GM13976 (cell line): ENCODE data around the gene ZNF497.

Source experiments
- DNase-seq: peaks from one replicate; pipeline ENCODE4 v3.0.0; 2012; ENCODE audit warnings: low spot score
- CTCF ChIP-seq: IDR thresholded peaks from 2 replicates; pipeline ENCODE4 v1.5.1; 2012; ENCODE audit warnings: borderline replicate concordance, mild to moderate bottlenecking; ENCODE audit not compliant: insufficient read depth; ENCODE audit errors: extremely low read depth, missing control alignments, control extremely low read depth
- in situ Hi-C: fragments of 300-500 bp; cut with MboI; formaldehyde crosslinking; loops from one replicate; pipeline ENCODE4 v1.12.0; 2022; ENCODE audit warnings: low sequenced_read_pairs, mixed read lengths, inconsistent platforms; ENCODE audit not compliant: unreplicated experiment

Gene ZNF497

DNA sequence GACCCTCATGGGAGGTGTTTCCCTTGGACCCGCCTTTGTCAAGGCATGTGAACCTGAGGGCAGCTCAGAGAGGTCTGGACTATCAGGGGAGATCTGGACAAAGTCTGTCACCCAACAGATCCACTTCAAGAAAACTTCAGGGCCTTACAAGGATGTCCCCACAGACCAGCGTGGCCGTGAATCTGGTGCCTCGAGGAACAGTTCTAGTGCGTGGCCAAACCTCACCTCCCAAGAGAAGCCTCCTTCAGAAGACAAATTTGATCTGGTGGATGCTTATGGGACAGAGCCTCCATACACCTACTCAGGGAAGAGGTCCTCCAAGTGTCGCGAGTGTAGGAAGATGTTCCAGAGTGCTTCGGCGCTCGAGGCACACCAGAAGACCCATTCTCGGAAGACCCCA lies 24.2 kb downstream of the ZNF497 start:
- no peak for TF ChIP-seq CTCF
- no peak for DNase-seq
- in situ Hi-C loops: no loop called here

GRCh38 chr19:58336820-58337219 lies 25.7 kb downstream of the ZNF497 start:
- no peak for TF ChIP-seq CTCF
- no peak for DNase-seq
- in situ Hi-C loops: no loop called here

DNA sequence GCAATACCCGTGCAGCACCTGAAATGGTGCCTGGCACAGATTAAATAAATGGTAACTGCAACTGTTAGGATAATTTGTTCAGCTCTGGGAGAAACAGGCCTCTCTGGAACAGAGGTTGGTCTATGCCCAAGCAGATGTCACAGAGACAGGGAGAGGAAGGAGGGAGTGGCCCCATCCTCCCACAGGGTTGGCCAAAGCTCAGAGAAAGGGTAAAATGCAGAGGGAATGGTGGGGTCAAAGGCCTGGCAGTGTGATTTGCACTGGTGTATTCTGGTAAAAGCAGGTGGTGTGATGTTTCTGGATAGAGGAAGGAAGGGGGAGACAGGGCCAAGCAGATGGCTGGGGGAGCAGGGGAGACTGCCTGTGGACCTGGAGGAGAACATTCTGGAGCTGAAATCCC lies 26.3 kb downstream of the ZNF497 start:
- in situ Hi-C loops: no loop called here

GRCh38 chr19:58335630-58336029 lies 26.9 kb downstream of the ZNF497 start:
- TF ChIP-seq CTCF: no peak
- in situ Hi-C loops: no loop called here
- DNase-seq: no peak

More for the DNA sequence above, 26.3 kb downstream of the ZNF497 start:
- no peak for DNase-seq
- TF ChIP-seq CTCF: no peak

GRCh38 chr19:58334691-58335249 lies 27.8 kb downstream of the ZNF497 start:
- no peak for DNase-seq
- in situ Hi-C loops: no loop called here
- no peak for TF ChIP-seq CTCF

DNA sequence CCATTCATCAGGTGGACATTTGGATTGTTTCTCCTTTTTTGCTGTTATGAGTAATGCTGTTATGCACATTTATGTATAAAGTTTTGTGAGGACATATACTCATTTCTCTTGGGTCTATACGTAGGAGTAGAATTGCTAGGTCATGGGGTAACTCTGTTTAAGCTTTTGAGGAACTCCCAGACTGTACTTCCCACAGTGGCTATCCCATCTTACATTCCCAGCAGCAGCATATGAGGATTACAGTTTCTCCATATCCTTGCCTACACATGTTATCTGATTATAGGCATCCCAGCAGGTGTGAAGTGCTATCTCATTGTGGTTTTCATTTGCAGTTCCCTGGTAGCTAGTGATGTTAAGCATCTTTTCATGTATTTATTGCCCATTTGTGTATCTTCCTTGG lies 29.9 kb downstream of the ZNF497 start:
- DNase-seq: no peak
- in situ Hi-C loops: no loop called here
- no peak for TF ChIP-seq CTCF

DNA sequence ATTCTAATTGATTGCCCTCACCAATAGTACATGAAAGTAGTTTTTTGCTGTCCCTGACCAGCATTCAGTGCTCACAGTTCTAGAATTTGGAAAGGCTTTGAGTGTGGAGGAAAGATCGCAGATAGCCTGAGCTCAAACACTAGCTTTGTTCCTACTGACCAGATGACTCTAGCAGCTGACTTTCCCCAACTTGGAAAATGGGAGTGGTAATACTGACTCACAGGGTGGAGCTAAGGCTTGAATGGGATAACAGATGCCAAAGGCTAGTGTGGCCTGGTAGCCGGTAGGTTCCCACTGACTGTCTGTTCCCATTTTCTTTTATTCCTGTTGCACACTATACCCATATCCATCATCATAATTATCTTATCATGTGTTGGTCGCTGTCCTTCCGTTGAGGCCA lies 32.1 kb downstream of the ZNF497 start:
- no peak for DNase-seq
- in situ Hi-C loops: no loop called here
- no peak for TF ChIP-seq CTCF
